Body of pancreas (tissue), 4 donors: ENCODE measurements around the gene CCDC60. TPM values are rescaled to one million over a fixed set of nuclear protein-coding genes. Genes with fewer than 3 reads are reported as not detected.

Source experiments
- ATAC-seq: fragments of 150-250 bp; one replicate; pipeline ENCODE4 v1.9.1; 2016
- DNase-seq, 4 donors: peaks; one replicate each; pipeline ENCODE4 v3.0.0-alpha.2; 2019
- H3K27ac ChIP-seq, 4 donors: fragments of 200-600 bp; sonication (generic); 1 replicate in 3 of 4; 2 replicates in 1 of 4; pipeline versions ENCODE4 v1.5.1 to v1.6.1; 2016 to 2019; ENCODE audit warnings: mild to moderate bottlenecking in 1 of 4, mixed read lengths in 1 of 4, moderate library complexity in 1 of 4
- H3K27me3 ChIP-seq, 2 donors: fragments of 200-600 bp; sonication (generic); one replicate each; pipeline ENCODE4 v1.6.0; 2016; ENCODE audit warnings: mild to moderate bottlenecking in 1 of 2
- H3K36me3 ChIP-seq, 2 donors: fragments of 200-600 bp; sonication (generic); replicated peaks in 1 of 2; 2 replicates each; pipeline ENCODE4 v1.5.1; 2016; ENCODE audit warnings: low read depth in 2 of 2; ENCODE audit not compliant: insufficient read depth in 1 of 2
- H3K4me1 ChIP-seq: fragments of 200-600 bp; sonication (generic); one replicate; pipeline ENCODE4 v1.6.0; 2016
- H3K4me3 ChIP-seq, 2 donors: fragments of 200-600 bp; sonication (generic); 1 replicate in 1 of 2; 2 replicates in 1 of 2; pipeline ENCODE4 v1.5.1; 2016 to 2019
- H3K9me3 ChIP-seq, 3 donors: fragments of 200-600 bp; sonication (generic); 1 replicate in 2 of 3; 2 replicates in 1 of 3; pipeline ENCODE4 v1.5.1; 2016
- POLR2A ChIP-seq, 3 donors: fragments of 450-650 bp; IDR thresholded peaks; one replicate each; pipeline ENCODE4 v1.6.1; 2016; ENCODE audit warnings: antibody characterized with exemption in 3 of 3, mild to moderate bottlenecking in 2 of 3
- WGBS, 2 donors: methylation state at CpG; one replicate each; pipeline ENCODE4 v1.1.5; 2017; 5-methylcytosine and 5-hydroxymethylcytosine counted together
- intact Hi-C: fragments of 100-400 bp; cut with DNase I; formaldehyde crosslinking; loops from one replicate; pipeline ENCODE4 v1.15.1; 2023
- total RNA-seq, 2 donors: library from RNA; depleted of rRNA; stranded (reverse); fragments of >200 nt; gene quantifications; one replicate each; pipeline ENCODE4 v1.1.0, GENCODE V29; 2016
- TF ChIP-seq, protein P1 (sequence below), 7 experiments: fragments of 450-650 bp in 4 of 7; fragments of 200-600 bp in 3 of 7; sonication (generic) in 3 of 7; IDR thresholded peaks; one replicate each; pipeline ENCODE4 v1.5.1; 2016 to 2019; ENCODE audit warnings: antibody characterized with exemption in 7 of 7

Gene CCDC60
- total RNA-seq, 2 donors from 2014 or later: not detected

DNA sequence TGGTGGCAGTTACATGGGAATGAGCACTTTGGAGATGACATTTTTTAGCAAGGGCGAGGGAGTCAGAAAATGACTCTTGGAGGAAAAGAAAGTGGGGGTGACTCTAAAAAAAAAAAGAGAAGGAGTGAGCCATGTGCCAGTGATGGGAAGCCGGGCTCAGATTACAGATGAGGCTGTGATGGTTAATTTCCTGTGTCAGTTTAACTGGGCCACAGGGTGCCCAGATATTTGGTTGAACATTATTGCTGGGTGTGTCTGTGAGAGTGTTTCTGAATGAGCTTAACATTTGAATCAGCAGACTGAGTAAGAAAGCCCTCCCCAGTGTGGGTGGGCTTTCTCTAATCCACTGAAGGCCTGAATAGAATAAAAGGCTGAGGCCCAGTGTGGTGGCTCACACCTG lies 26.8 kb upstream of the CCDC60 start:
- DNase-seq (no peak), ATAC-seq (no peak)
- H3K27me3 ChIP-seq: no peaks in the 10 kb centered on the region
- TF ChIP-seq, protein P1, sequence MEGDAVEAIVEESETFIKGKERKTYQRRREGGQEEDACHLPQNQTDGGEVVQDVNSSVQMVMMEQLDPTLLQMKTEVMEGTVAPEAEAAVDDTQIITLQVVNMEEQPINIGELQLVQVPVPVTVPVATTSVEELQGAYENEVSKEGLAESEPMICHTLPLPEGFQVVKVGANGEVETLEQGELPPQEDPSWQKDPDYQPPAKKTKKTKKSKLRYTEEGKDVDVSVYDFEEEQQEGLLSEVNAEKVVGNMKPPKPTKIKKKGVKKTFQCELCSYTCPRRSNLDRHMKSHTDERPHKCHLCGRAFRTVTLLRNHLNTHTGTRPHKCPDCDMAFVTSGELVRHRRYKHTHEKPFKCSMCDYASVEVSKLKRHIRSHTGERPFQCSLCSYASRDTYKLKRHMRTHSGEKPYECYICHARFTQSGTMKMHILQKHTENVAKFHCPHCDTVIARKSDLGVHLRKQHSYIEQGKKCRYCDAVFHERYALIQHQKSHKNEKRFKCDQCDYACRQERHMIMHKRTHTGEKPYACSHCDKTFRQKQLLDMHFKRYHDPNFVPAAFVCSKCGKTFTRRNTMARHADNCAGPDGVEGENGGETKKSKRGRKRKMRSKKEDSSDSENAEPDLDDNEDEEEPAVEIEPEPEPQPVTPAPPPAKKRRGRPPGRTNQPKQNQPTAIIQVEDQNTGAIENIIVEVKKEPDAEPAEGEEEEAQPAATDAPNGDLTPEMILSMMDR (IDR thresholded peaks at IDR 0.05): no peak
- no peak for TF ChIP-seq POLR2A (IDR thresholded peaks at IDR 0.05)
- no peaks in the 10 kb centered on the region for H3K9me3 ChIP-seq
- no peak overlapping the region for H3K4me3 ChIP-seq
- intact Hi-C loops: no loop called here
- H3K36me3 ChIP-seq: no peaks in the 10 kb centered on the region
- no peak overlapping the region for H3K27ac ChIP-seq
- 74 to 91% methylated on average over 2 of the region's 2 CpGs for WGBS, 2 donors
- H3K4me1 ChIP-seq: no peaks in the 10 kb centered on the region

DNA sequence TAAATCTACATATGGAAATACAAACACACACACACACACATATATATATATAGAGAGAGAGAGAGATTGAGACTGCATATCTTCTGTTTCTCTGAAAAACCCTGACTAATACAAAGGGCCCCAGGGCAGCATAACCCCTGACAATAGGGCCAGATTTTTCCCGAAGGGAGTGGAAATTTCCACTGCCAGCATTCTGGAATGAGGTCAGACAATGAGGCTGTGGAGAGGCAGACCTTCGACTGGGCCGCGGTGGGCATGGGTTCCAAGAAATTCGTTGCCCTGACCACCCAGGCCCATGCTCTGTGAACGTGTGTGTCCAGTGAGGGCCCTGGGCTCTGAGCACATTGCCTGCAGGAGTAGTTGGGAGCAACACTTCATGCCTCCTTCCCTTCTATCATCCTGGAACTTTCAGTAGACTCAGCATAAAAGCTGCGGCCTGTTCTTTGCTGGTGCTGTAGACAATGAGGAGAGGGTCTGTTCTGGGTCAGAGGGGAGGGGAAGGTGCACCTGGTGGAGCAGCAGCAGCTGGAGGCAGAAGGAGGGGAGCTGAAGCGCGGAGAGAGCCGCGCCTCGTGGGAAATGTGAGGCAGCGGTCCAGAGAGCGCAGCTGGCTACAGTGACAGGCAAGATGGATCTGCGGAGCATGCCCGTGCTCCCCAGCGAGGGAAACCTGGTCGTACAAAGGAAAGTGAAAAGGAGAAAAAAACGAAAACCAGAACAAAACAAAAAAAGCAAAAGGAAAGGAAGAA lies 25.6 kb upstream of the CCDC60 start:
- Histone ChIP-seq H3K36me3 (no peaks in the 10 kb centered on the region), H3K4me3 (no peak overlapping the region), H3K9me3 (no peaks in the 10 kb centered on the region), H3K27ac (no peak overlapping the region), H3K4me1 (no peaks in the 10 kb centered on the region), H3K27me3 (no peaks in the 10 kb centered on the region)
- DNase-seq (no peak), ATAC-seq (no peak)
- TF ChIP-seq POLR2A (IDR thresholded peaks at IDR 0.05): no peak
- TF ChIP-seq, protein P1 (IDR thresholded peaks at IDR 0.05): no peak
- intact Hi-C loops: no loop called here
- WGBS, 2 donors: 36 to 45% methylated on average over 14 to 19 of the region's 19 CpGs

DNA sequence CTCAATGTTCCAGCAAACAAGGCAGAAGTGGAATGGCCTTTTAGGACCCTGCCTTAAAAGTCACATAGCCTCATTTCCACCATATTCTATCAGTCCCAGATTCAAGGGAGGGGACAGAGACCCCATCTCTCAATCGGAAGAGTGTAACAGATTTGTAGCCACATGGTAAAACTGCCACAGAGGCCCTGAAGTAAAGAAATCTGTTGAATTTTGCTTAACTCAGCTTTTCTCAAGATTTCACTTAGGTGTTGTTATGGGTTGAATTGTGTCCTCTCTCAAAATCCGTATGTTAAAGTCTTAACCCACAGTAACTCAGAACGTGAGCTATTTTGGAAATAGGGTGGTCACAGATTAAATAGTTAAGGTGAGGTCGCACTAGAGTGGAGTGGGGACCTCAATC lies 22.7 kb upstream of the CCDC60 start:
- no peak for TF ChIP-seq POLR2A (IDR thresholded peaks at IDR 0.05)
- TF ChIP-seq, protein P1 (IDR thresholded peaks at IDR 0.05): no peak
- intact Hi-C loops: no loop called here
- Histone ChIP-seq H3K27ac (no peak overlapping the region), H3K9me3 (no peaks in the 10 kb centered on the region), H3K36me3 (no peaks in the 10 kb centered on the region), H3K4me3 (no peak overlapping the region), H3K4me1 (no peaks in the 10 kb centered on the region), H3K27me3 (no peaks in the 10 kb centered on the region)
- 36 to 64% methylated on average over 4 of the region's 4 CpGs for WGBS, 2 donors
- DNase-seq: no peak
- ATAC-seq: no peak

DNA sequence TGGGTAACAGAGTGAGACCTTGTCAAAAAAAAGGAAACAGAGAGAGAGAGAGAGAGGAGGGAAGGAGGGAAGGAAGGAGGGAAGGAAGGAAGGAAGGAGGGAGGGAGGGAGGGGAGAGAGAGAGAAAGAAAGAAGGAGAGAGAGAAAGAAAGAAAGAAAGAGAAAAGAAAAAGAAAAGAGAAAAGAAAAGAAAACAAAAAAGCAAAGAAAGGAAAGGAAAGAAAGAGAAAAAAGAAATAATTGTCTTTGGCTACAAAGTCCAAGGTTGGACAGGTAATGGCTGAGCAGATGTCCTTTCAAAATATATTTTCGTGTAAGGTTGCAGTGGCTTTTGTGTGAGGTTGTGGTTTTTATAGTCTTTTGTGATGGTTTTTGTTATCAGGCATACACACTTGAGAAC lies 21.6 kb upstream of the CCDC60 start:
- 29 to 53% methylated on average over 1 of the region's 1 CpG for WGBS, 2 donors
- Histone ChIP-seq H3K9me3 (no peaks in the 10 kb centered on the region), H3K36me3 (no peaks in the 10 kb centered on the region), H3K27me3 (no peaks in the 10 kb centered on the region), H3K4me3 (no peak overlapping the region), H3K4me1 (no peaks in the 10 kb centered on the region), H3K27ac (no peak overlapping the region)
- intact Hi-C loops: no loop called here
- no peak for ATAC-seq
- TF ChIP-seq POLR2A (IDR thresholded peaks at IDR 0.05): no peak
- TF ChIP-seq, protein P1 (IDR thresholded peaks at IDR 0.05): no peak
- no peak for DNase-seq

DNA sequence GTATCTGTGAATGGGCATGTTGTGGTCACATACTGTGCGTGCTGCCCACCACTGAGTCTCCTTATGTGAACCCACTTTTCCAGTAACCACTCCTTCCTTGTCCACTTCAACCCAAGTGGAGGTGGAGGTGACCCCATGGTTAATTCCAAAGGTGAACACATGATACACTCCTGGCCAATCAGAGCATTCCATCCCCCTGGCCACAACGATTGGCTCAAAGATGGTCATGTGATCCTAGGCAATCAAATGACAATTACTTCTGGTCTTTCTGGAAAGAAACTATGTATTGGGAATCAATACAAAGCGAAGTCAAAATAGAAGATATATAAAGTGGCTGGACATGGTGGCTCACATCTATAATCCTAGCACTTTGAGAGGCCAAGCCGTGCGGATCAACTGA lies 20.2 kb upstream of the CCDC60 start:
- Histone ChIP-seq H3K27me3 (no peaks in the 10 kb centered on the region), H3K4me3 (no peak overlapping the region), H3K4me1 (no peaks in the 10 kb centered on the region), H3K36me3 (no peaks in the 10 kb centered on the region), H3K27ac (no peak overlapping the region), H3K9me3 (no peaks in the 10 kb centered on the region)
- DNase-seq (no peak), ATAC-seq (no peak)
- intact Hi-C loops: no loop called here
- TF ChIP-seq POLR2A (IDR thresholded peaks at IDR 0.05): no peak
- TF ChIP-seq, protein P1 (IDR thresholded peaks at IDR 0.05): no peak
- 81 to 83% methylated on average over 5 of the region's 5 CpGs for WGBS, 2 donors
